Endothelial cell of umbilical vein (primary cell): ENCODE data around the gene GLDN. TPM values are rescaled to one million over a fixed set of nuclear protein-coding genes. Genes with fewer than 3 reads are reported as not detected.

ENCODE experiments used
- BruUV-seq: library from RNA; stranded (reverse); fragments of 400-500 nt; replicated peaks from 2 replicates; lab custom pipeline; 2021; lab: Mats Ljungman, UMichigan
- CTCF ChIA-PET: fragments of 300-600, 350-600 bp; sonication (Branson Sonifier 250); formaldehyde crosslinking; loops from one replicate; lab custom pipeline; 2021; ENCODE audit warnings: antibody characterized with exemption, inconsistent platforms; lab: Charles Lee
- POLR2A ChIA-PET: fragments of 300-600, 350-600 bp; sonication (Branson Sonifier 250); formaldehyde crosslinking; loops from one replicate; lab custom pipeline; 2021; ENCODE audit warnings: antibody characterized with exemption, inconsistent platforms; lab: Charles Lee
- DNase-seq: peaks from one replicate; pipeline ENCODE4 v3.0.0-alpha.2; 2011; ENCODE audit warnings: low read depth, low spot score
- FAIRE-seq: peaks from 2 replicates; lab custom pipeline; 2011; peaks lifted over from hg19 to GRCh38; lab: Jason Lieb, UNC
- H2AFZ ChIP-seq: 2 replicates; pipeline ENCODE4 v1.6.0; 2012; ENCODE audit warnings: low read depth, low read length, control low read depth, inconsistent platforms
- H3K27ac ChIP-seq: 2 replicates; pipeline ENCODE4 v1.5.1; 2011; ENCODE audit warnings: low read depth, mild to moderate bottlenecking, control low read depth, low read length, moderate library complexity; ENCODE audit not compliant: insufficient read depth
- H3K27me3 ChIP-seq, 2 experiments: 2 replicates each; pipeline versions ENCODE4 v1.6.0 to v1.6.1; 2011; ENCODE audit warnings: low read length in 2 of 2, mixed read lengths in 1 of 2; ENCODE audit not compliant: control insufficient read depth in 2 of 2, insufficient read depth in 2 of 2
- H3K36me3 ChIP-seq, 2 experiments: 2 replicates in 1 of 2; 3 replicates in 1 of 2; pipeline ENCODE4 v1.5.1; 2011; ENCODE audit warnings: low read length in 2 of 2, mild to moderate bottlenecking in 1 of 2, moderate library complexity in 1 of 2; ENCODE audit not compliant: control insufficient read depth in 2 of 2, insufficient read depth in 2 of 2; ENCODE audit errors: extremely low read depth in 1 of 2
- H3K4me1 ChIP-seq: 3 replicates; pipeline ENCODE4 v1.5.1; 2011; ENCODE audit warnings: mild to moderate bottlenecking, low read length; ENCODE audit not compliant: control insufficient read depth, insufficient read depth; ENCODE audit errors: extremely low read depth
- H3K4me2 ChIP-seq: 2 replicates; pipeline ENCODE4 v1.6.1; 2011; ENCODE audit warnings: low read length, control low read depth, mixed read lengths; ENCODE audit not compliant: insufficient read depth
- H3K4me3 ChIP-seq, 3 experiments: fragments of 200-600 bp in 1 of 3; sonication (generic), shearing (Covaris generic) in 1 of 3; replicated peaks in 1 of 3; 2 replicates each; pipeline ENCODE4 v1.5.1; 2011 to 2016; ENCODE audit warnings: control low read depth in 3 of 3, low read length in 3 of 3, mild to moderate bottlenecking in 2 of 3, inconsistent platforms in 1 of 3, low read depth in 1 of 3, moderate library complexity in 1 of 3; ENCODE audit not compliant: insufficient read depth in 1 of 3
- H3K79me2 ChIP-seq: 2 replicates; pipeline ENCODE4 v1.6.0; 2012; ENCODE audit warnings: low read length, inconsistent platforms; ENCODE audit not compliant: control insufficient read depth, insufficient read depth
- H3K9ac ChIP-seq: replicated peaks from 2 replicates; pipeline ENCODE3; 2011; ENCODE audit warnings: low read length, control low read depth; ENCODE audit not compliant: insufficient read depth; ENCODE audit errors: extremely low read depth
- H3K9me1 ChIP-seq: replicated peaks from 3 replicates; pipeline ENCODE4 v1.6.0; 2011; ENCODE audit warnings: mild to moderate bottlenecking, low read length; ENCODE audit not compliant: control insufficient read depth, insufficient read depth; ENCODE audit errors: extremely low read depth
- H3K9me3 ChIP-seq: replicated peaks from 2 replicates; pipeline ENCODE4 v1.5.1; 2012; ENCODE audit warnings: low read length, inconsistent platforms; ENCODE audit not compliant: control insufficient read depth, insufficient read depth
- H4K20me1 ChIP-seq: replicated peaks from 2 replicates; pipeline ENCODE3; 2011; ENCODE audit warnings: mild to moderate bottlenecking, low read length; ENCODE audit not compliant: control insufficient read depth, insufficient read depth; ENCODE audit errors: extremely low read depth
- EZH2 ChIP-seq: IDR thresholded peaks from 2 replicates; pipeline ENCODE4 v1.6.1; 2012; ENCODE audit warnings: borderline replicate concordance, low read depth, mild to moderate bottlenecking, moderate library complexity, low read length, inconsistent platforms; ENCODE audit not compliant: severe bottlenecking
- FOS ChIP-seq: IDR thresholded peaks from 2 replicates; pipeline ENCODE4 v1.6.1; 2011; ENCODE audit warnings: mild to moderate bottlenecking, low read length, moderate library complexity, borderline replicate concordance; ENCODE audit not compliant: insufficient read depth
- GATA2 ChIP-seq: IDR thresholded peaks from 2 replicates; pipeline ENCODE4 v1.7.0; 2011; ENCODE audit warnings: low read depth, mild to moderate bottlenecking, moderate library complexity, mixed read lengths, low read length; ENCODE audit not compliant: insufficient read length, insufficient read depth
- JUN ChIP-seq: IDR thresholded peaks from 2 replicates; pipeline ENCODE4 v1.6.1; 2011; ENCODE audit warnings: borderline replicate concordance, low read depth; ENCODE audit not compliant: insufficient read length, insufficient read depth
- MYC ChIP-seq: IDR thresholded peaks from one replicate; pipeline ENCODE4 v1.6.1; 2011; ENCODE audit warnings: mild to moderate bottlenecking, low read depth, low read length
- POLR2A ChIP-seq: IDR thresholded peaks from 2 replicates; pipeline ENCODE4 v1.6.1; 2012; ENCODE audit warnings: low read depth, mild to moderate bottlenecking, control low read depth, low read length
- POLR2AphosphoS5 ChIP-seq: IDR thresholded peaks from 2 replicates; pipeline ENCODE4 v1.6.1; 2012; ENCODE audit warnings: low read depth, mild to moderate bottlenecking, control low read depth, low read length, moderate library complexity; ENCODE audit not compliant: insufficient read depth
- dilution Hi-C: fragments of 300-500 bp; cut with MboI; formaldehyde crosslinking; loops from one replicate; pipeline ENCODE4 v1.15.0; 2019; ENCODE audit warnings: low sequenced_read_pairs; ENCODE audit not compliant: extremely low pct_ligation_motif_present
- intact Hi-C: fragments of 100-400 bp; cut with micrococcal nuclease; formaldehyde crosslinking; loops from one replicate; pipeline ENCODE4 v1.10.0; 2022
- microRNA-seq: library from miRNA; unstranded; fragments of <30 nt; microRNA quantifications from one replicate; pipeline ENCODE4 v1.2.0, GENCODE V29; 2021; ENCODE audit warnings: borderline number of aligned reads, borderline replicate concordance
- polyA plus RNA-seq, 4 experiments: library from polyadenylated mRNA; depleted of rRNA in 3 of 4; stranded (reverse) in 3 of 4; unstranded in 1 of 4; fragments of >200 nt; gene quantifications; 2 replicates each; pipeline versions ENCODE4 v1.2.1 to v1.2.3, GENCODE V29; 2011 to 2012; ENCODE audit warnings: missing spikeins in 1 of 4
- small RNA-seq: library from RNA; depleted of rRNA; stranded (forward); fragments of <200 nt; gene quantifications from one replicate; pipeline ENCODE3, GENCODE V24; 2012; ENCODE audit warnings: low replicate concordance, low read depth; ENCODE audit not compliant: insufficient read depth, insufficient read length
- total RNA-seq: library from RNA; stranded (reverse); gene quantifications from 2 replicates; pipeline ENCODE4 v1.2.3, GENCODE V29; 2021
- TF ChIP-seq, protein P1 (sequence below), 2 donors: IDR thresholded peaks; 1 replicate in 1 of 2; 2 replicates in 1 of 2; pipeline ENCODE4 v1.5.1; 2011; ENCODE audit warnings: low read length in 2 of 2, mild to moderate bottlenecking in 2 of 2, moderate library complexity in 2 of 2, control low read depth in 1 of 2, inconsistent platforms in 1 of 2, low read depth in 1 of 2; ENCODE audit not compliant: insufficient read depth in 1 of 2; ENCODE audit errors: extremely low read depth in 1 of 2
- TF ChIP-seq, protein P2 (sequence below): IDR thresholded peaks from 2 replicates; pipeline ENCODE4 v1.6.1; 2011; ENCODE audit not compliant: insufficient read depth, insufficient read length

GLDN gene
- total and polyA plus RNA-seq, 2 donors (not counting 3 experiments of a cell fraction or from before 2014, with no cell fraction given) = not detected

DNA sequence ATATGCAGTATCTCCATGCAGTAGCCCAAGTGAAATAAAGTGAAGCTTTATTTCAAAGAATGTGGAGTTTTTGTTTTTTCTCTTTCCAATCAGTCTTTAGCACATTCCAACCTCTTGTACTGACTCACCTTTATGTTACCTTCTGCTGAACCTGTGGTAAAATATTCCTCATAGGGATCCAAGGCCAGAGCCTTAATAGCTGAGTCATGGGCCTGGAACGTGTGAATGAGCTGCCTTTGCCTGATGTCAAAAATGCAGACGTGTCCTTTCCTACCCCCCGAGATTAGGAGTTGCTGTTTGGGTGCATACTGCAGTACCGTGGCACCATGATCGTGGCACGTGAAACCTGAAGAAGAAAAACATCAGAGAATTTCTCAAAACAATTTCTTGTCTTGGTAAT is 108.5 kb downstream of the GLDN start:
- intact Hi-C loops (no loop called here), dilution Hi-C loops (no loop called here)
- peaks cover 0 to 2% of the 10 kb centered on the region in 2 experiments for H3K36me3 ChIP-seq
- ChIA-PET CTCF (interaction anchor here (1.3 kb wide), 1 partner anchor 25 kb away, joined by 5 read pairs; no protein-coding TSS in a partner anchor), POLR2A (no interaction called here)
- BruUV-seq = no TSS peak
- DNase-seq (no peak), FAIRE-seq (no peak)
- H3K27me3 ChIP-seq = no peaks in the 10 kb centered on the region
- H3K9me3 ChIP-seq = no peaks in the 10 kb centered on the region
- no peak for TF ChIP-seq MYC
- TF ChIP-seq FOS = no peak
- no peak for TF ChIP-seq JUN
- TF ChIP-seq, protein P1, sequence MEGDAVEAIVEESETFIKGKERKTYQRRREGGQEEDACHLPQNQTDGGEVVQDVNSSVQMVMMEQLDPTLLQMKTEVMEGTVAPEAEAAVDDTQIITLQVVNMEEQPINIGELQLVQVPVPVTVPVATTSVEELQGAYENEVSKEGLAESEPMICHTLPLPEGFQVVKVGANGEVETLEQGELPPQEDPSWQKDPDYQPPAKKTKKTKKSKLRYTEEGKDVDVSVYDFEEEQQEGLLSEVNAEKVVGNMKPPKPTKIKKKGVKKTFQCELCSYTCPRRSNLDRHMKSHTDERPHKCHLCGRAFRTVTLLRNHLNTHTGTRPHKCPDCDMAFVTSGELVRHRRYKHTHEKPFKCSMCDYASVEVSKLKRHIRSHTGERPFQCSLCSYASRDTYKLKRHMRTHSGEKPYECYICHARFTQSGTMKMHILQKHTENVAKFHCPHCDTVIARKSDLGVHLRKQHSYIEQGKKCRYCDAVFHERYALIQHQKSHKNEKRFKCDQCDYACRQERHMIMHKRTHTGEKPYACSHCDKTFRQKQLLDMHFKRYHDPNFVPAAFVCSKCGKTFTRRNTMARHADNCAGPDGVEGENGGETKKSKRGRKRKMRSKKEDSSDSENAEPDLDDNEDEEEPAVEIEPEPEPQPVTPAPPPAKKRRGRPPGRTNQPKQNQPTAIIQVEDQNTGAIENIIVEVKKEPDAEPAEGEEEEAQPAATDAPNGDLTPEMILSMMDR (IDR thresholded peaks at IDR 0.05; ENCODE audit: extremely low read depth in 1 of 2, insufficient read depth in 1 of 2, low read depth in 1 of 2, low read length in 2 of 2) = no peak
- TF ChIP-seq POLR2A = no peak
- TF ChIP-seq EZH2 = no peak
- no peak for TF ChIP-seq GATA2
- TF ChIP-seq, protein P2, sequence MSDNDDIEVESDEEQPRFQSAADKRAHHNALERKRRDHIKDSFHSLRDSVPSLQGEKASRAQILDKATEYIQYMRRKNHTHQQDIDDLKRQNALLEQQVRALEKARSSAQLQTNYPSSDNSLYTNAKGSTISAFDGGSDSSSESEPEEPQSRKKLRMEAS = no peak
- no peak for TF ChIP-seq POLR2AphosphoS5
- H4K20me1 ChIP-seq = no peaks in the 10 kb centered on the region
- no peaks in the 10 kb centered on the region for H3K9me1 ChIP-seq
- no peaks in the 10 kb centered on the region for H3K4me1 ChIP-seq
- H3K79me2 ChIP-seq = no peaks in the 10 kb centered on the region
- H2AFZ ChIP-seq = no peak overlapping the region
- H3K4me3 ChIP-seq = no peak overlapping the region
- H3K9ac ChIP-seq = no peak overlapping the region
- H3K27ac ChIP-seq = no peak overlapping the region
- no peak overlapping the region for H3K4me2 ChIP-seq

Small RNA genes lying within 50 kb of the gene (microRNA-seq; reads per million reads assigned to microRNA genes)
- not detected for gene MIR7973-1
- not detected for gene MIR7973-2

Small RNA genes lying within 50 kb of the gene (small RNA-seq; reads per million reads assigned to genes)
- gene AC020891.4 = not detected
- not detected for gene MIR7973-1

Other genes with a start within 250 kb of the GLDN start
- 36.9 and 38.3 TPM in 2 replicates for gene TNFAIP8L3, start 246.7 kb upstream of the GLDN start, total RNA-seq
- 7.6 and 8.8 TPM in 2 replicates for gene TNFAIP8L3, start 246.7 kb upstream of the GLDN start, polyA plus RNA-seq
- not detected in 2 replicates for gene CYP19A1, start 3.1 kb upstream of the GLDN start, total RNA-seq
- not detected in 2 replicates for gene CYP19A1, start 3.1 kb upstream of the GLDN start, polyA plus RNA-seq